OCI-LY7 (cell line): Measurements from ENCODE around the gene TAF12.

Source experiments
- EZH2phosphoT487 ChIP-seq: fragments of 200-600 bp; sonication (generic); IDR thresholded peaks from 2 replicates; pipeline ENCODE4 v1.6.1; 2018; ENCODE audit warnings: low read depth, borderline replicate concordance, mild to moderate bottlenecking, mixed run types, antibody characterized with exemption, low read length, moderate library complexity, mixed read lengths
- TF ChIP-seq, protein P1 (sequence below): fragments of 200-600 bp; sonication (generic); conservative IDR thresholded peaks from 2 replicates; pipeline ENCODE4 v1.5.1; 2014; ENCODE audit warnings: mild to moderate bottlenecking, antibody characterized with exemption, low read length, moderate library complexity, mixed read lengths

DNA sequence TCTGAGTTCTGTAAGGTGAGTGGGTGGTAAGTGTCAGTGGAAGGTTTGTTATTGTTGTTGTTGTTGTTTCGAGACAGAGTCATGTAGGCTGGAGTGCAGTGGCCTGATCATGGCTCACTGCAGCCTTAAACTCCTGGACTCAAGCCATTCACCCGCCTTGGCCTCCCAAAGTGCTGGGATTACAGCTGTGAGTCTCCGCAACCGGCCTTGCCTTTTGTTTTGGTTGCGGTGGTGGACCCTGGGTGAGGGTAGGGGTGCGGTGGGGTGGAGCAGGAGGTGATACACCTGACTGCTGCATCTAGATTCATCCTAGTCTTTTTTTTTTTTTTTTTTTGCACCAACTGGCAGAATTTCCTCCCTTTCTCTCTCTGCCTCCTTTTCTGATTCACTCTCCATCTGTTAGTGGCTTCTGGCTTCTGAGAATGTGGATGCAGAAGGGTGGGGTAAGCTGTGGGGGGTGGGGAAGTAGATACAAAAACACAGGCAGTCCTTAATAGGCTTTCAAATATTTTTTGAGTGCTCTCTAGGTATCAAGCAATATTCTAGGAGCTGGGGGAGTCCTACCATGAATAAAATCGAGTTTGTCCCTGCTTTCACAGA is 21.1 kb upstream of the TAF12 start:
- TF ChIP-seq EZH2phosphoT487: no peak
- TF ChIP-seq, protein P1, sequence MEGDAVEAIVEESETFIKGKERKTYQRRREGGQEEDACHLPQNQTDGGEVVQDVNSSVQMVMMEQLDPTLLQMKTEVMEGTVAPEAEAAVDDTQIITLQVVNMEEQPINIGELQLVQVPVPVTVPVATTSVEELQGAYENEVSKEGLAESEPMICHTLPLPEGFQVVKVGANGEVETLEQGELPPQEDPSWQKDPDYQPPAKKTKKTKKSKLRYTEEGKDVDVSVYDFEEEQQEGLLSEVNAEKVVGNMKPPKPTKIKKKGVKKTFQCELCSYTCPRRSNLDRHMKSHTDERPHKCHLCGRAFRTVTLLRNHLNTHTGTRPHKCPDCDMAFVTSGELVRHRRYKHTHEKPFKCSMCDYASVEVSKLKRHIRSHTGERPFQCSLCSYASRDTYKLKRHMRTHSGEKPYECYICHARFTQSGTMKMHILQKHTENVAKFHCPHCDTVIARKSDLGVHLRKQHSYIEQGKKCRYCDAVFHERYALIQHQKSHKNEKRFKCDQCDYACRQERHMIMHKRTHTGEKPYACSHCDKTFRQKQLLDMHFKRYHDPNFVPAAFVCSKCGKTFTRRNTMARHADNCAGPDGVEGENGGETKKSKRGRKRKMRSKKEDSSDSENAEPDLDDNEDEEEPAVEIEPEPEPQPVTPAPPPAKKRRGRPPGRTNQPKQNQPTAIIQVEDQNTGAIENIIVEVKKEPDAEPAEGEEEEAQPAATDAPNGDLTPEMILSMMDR: no peak
